CD4-positive, alpha-beta T cell treated with Interleukin-1 beta for 1 hour (primary cell): ENCODE data around the gene METTL1.
"Not testable (repeated sequence)": the region's sequence is repeated elsewhere in the genome, so short reads cannot be mapped to it uniquely, and the experiment has no call there.

ENCODE experiments used
- DNase-seq, 2 donors: peaks; one replicate each; pipeline ENCODE4 v3.0.0-alpha.2; 2020 to 2022

Gene METTL1

DNA sequence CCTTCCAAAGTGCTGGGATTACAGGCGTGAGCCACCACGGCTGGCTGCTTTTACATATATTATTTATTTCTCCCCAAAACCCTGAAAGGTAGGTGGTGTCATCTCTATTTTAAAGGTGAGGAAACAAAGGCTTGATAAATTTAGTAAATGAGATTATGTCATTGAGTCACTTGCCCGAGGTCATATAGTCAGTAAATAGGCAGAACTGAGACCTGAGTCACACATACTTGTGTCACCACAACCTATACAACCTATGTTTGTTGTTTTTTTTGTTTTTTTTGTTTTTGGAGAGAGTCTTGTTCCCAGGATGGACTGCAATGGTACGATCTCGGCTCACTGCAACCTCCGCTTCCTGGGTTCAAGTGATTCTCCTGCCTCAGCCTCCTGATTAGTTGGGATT, 23.4 kb upstream of the METTL1 start:
- DNase-seq, result no peak

DNA sequence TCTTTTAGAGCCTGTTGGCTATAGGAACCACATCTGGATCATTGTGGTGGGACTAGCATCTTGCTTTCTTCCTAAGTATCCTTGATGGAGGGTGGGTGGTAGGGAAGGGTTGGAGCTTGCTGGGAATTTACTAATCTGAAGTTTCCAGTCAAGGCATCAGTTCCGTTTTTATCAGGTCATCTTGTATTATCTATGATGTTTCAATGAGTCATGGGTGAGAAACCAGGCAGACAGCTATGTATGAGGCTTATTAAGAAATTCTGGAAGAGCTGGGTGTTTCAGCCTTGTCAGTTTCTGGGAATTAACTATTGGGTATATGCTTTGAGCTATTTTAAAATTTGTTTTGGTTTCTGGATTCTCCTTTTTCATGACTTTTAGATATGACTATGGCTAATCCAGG, 22.0 kb upstream of the METTL1 start:
- no peak for DNase-seq

DNA sequence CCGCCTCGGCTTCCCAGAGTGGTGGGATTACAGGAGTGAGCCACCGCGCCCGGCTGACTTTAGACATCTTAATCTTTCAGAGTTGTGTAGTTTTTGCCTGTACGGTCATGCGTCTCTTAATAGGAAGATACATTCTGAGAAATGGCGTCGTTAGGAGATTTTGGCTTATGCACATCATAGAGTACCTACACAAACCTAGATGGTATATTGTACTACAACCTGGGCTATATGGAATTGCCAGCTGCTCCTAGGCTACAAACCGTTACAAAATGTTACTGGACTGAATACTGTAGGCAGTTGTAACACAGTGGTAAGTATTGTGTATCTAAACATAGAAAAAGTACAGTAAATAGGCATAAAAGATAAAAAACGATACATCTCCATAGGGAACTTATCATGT, 12.0 kb upstream of the METTL1 start:
- DNase-seq, result no peak

DNA sequence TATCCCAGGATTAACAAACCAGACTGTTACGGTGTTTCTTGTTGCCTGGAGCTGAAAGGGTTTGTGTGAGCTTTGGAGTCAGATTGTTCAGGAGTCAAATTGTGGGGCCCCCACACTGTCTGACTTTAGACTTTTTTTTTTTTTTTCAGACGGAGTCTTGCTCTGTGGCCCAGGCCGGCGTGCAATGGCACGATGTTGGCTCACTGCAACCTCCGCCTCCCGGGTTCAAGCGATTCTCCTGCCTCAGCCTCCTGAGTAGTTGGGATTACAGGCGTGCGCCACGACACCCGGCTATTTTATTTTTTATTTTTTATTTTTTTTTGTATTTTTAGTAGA, 11.5 kb upstream of the METTL1 start:
- DNase-seq, result no peak

DNA sequence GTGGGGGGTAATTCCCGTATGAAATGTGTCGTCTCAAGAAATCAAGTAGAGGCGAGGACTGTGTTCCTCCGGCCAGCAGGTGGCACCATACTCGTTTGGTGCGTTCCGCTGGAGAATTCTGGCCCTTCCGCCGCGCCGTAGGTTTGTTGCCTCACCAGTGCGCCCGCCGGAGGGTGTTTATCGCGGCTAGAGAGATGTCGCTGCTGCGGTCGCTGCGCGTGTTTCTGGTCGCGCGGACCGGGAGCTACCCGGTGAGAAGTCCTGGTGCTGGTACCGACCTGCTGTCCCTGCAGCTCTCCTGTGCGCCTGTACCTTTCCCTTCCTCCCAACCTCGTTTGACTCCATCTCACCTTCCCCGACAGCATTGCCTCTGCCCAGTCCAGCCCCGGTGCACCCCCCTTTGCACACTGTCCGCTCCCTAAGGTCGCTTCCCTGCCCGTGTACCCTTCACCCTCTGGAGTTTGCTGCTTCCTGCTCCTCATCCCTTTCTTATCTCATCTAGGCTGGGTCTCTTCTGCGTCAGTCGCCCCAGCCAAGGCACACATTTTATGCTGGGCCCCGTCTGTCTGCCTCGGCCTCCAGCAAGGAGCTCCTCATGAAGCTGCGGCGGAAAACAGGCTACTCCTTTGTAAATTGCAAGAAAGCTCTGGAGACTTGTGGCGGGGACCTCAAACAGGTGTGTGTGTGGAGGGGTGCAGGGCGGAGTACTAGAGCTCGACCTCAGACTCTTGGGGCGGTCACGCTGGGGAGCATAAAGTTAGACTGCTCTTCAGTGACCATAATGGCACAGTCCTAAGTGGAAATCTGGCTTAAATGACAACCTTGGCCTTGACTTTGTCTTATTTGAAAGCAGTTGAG, 10.9 kb upstream of the METTL1 start, which contains the start of gene TSFM:
TSFM (plus strand) TSS at position 180 of the 858 bp plus-strand sequence; CDS start at position 195, 15 bp downstream.
- peak; percentile 93 to 97 for DNase-seq

DNA sequence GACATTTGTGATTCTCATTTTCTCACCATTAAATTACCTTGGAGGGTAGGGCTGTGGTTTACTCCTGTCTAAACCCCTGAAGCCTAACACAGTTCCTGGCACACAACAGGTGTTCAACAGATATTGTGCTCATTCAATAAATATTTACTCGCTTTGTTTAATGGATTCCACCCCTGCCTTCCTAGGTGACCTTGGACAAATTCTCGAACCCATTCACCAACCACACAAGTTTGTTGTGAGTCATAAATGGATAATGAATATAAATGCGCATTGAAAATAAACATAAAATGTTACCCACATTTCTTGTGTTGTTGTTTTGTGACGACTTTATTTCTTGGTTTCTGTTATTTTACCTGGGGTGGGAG, 10.3 kb upstream of the METTL1 start:
- no peak for DNase-seq

DNA sequence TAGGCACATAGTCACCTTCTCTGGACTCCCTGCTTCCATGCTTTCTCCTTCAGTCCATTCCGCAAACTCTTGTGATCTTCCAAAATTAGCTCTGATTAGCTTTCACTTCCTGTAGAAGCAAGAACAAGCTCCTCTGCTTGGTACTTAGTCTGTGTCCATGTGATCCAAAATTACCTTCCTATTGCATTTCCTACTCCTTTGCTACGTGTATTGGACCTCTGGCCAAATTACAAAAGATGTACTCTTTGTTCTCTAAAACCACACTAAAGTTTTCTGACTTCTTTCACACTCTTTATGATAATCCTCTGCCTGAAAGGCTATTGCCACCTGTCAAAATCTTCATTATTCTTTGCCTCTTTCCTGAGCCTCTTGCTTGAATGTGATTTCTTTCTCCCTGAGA, 9.9 kb upstream of the METTL1 start:
- no peak for DNase-seq

DNA sequence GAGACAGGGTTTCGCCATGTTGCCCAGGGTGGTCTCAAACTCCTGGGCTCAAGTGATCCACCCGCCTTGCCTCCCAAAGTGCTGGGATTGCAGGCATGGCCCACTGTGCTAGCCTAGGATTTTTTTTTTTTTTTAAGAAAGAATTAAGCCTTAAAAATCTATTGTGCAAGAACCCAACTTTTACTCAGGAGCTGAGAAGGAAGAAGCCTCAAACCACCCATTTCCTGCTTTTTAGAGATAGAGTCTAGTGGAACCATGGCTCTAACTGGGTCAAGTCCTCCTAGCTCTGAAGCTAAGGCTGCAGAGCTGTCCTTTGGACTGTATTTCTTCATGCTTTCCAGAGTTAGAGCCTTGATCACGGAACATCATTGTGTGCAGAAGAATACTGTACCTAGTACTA, 9.3 kb upstream of the METTL1 start:
- peak in 1 of 2 donors; percentile 24 for DNase-seq

DNA sequence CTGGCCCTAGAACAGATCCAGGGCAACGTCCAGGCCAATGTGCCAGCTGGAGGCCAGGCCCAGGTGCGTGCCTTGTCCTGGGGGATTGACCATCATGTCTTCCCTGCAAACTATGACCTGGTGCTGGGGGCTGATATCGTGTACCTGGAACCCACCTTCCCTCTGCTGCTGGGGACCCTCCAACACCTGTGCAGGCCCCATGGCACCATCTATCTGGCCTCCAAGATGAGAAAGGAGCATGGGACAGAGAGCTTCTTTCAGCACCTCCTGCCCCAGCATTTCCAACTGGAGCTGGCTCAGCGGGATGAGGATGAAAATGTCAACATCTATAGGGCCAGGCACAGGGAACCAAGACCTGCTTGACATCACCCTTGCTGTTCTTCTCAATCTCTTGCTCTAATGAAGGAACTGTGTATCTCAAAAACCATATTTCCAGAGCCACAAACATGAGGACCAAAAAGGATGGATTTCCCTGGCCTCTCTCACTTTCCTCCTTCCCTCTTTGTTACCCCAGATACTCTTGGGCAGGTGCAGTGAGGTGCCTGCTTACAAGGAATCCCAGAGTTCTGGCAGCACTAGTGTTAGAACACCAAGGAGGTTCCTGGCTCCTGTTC, 8.5 kb upstream of the METTL1 start:
- DNase-seq, result no peak

DNA sequence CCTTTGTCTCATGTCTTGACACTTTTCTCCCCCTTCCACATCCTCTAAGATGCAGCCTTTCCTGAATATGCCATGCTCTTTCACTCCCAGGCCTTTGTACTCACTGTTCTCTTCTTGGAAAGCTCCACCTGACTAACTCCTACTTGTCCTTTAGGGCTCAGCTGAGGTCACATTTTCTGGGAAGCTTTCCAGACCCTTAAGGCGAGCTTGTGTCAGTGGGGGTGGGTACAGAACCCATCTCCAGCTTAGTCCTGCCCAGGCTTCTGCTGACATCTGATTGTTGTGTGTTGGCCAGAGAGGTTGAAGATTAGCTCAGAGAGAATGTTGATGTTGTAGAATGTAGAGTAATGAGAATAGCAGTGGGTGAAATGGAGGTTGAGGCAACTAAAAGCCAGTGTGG, 7.8 kb upstream of the METTL1 start:
- no peak for DNase-seq

DNA sequence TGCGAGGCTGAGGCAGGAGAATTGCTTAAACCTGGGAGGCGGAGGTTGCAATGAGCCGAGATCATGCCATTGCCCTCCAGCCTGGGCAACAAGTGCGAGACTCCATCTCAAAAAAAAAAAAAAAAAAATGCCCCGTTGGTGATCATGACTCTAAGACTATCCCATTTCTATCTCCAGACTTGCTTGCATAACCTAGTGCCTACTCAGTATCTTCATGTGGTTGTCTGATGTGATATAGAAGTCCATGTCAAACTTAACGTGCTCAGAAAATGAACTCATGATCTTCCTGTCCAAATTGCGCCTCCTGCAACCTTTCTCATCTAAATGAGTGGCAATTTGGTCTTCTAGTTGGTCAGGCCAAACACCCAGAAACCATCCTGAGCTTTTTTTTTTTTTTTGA, 6.0 kb upstream of the METTL1 start:
- no peak for DNase-seq

DNA sequence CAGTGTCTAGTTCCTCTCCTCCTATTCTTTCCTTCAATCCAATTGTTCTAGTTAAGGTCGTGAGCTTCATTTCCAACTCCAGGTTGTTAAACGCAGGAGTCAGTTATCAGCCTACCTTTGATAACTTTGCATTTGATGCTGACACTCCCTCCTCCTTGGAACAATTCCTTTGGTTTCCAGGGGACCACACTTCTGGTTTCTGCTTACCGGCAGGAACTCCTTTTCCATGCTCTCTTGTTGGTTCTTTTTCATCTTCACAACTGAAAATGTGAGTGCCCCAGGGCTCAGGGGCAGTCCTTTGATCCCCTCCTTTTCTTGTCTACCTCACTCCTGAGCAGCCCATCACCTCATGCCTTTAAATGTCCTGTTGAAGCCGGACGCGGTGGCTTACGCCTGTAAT, 5.5 kb upstream of the METTL1 start:
- no peak for DNase-seq

DNA sequence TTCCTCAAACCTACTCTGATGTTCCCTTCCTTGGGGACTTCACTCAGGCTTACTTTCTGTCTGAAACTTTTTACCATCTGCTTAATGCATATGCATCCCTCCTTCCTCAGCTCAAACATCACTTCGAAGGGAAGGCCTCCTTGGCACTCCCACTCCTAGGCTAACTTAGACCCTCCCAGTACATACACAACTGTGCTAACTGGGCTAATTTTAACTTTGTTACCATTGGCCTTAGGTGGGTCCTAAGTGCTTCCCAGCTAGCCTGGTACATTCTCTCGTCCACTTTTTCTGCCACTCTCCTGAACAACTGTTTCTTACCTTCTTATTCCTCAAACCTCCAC, 4.3 kb upstream of the METTL1 start:
- DNase-seq, result no peak

DNA sequence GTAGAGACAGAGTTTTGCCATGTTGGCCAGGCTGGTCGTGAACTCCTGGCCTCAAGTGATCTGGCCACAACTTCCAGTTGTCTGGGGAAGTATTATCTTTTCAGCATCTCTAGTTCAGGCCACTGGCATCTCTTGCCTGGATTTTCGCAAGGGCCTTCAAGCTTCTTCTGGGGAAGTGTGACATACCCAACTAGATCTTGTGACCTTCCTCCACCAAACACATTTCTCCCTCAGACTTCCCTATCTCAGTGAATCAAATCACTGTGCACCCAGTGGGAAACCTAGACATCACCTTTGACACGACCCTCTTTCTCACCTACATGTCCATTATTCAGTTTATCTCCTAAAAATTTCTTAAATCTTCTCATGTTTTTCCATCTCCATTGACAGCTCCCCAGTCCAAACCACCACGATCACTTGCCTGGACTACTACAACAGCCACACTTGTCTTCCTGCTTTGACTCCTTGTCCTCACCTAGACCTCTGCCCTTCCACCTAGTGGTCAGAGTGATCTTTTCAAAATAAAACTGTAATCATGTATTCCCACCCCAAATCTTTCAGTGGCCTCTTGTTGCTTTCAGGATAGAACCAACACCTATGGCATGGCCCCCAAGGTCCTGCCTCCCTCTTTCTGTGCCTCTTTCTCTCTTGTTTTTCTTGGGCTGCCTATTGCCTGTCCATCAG, 3.8 kb upstream of the METTL1 start:
- peak in 1 of 2 donors; percentile 16 for DNase-seq

DNA sequence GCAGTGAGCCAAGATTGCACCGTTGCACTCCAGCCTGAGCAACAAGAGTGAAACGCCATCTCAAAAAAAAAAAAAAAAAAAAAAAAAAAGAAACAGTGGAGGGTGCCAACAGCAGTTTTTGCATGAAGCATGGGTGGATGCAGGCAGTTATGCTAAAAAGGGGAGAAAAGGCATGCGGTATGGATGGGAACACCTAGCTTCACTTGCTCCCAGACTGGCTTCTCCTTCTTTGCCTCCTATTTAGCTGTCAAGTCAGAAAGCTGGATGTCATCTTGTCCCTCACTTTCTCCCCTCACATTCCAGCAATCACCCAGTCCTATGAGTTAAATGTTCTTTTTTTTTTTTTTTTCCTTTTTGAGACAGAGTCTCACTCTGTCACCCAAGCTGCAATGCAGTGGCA, 3.1 kb upstream of the METTL1 start:
- no peak for DNase-seq

DNA sequence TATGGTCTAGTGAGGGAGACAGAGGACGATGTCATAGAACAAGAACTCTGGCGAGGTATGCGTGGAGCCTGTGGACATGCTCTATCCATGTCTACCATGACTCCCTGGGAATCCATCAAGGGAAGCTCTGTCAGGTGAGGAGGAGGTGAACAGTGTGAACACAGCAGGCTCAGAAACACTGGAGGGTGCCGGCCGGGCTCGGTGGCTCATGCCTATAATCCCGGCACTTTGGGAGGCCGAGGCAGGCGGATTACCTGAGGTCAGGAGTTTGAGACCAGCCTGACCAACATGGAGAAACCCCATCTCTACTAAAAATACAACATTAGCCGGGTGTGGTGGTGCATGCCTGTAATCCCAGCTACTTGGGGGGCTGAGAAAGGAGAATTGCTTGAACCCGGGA, 2.7 kb upstream of the METTL1 start:
- not testable (repeated sequence) for DNase-seq

DNA sequence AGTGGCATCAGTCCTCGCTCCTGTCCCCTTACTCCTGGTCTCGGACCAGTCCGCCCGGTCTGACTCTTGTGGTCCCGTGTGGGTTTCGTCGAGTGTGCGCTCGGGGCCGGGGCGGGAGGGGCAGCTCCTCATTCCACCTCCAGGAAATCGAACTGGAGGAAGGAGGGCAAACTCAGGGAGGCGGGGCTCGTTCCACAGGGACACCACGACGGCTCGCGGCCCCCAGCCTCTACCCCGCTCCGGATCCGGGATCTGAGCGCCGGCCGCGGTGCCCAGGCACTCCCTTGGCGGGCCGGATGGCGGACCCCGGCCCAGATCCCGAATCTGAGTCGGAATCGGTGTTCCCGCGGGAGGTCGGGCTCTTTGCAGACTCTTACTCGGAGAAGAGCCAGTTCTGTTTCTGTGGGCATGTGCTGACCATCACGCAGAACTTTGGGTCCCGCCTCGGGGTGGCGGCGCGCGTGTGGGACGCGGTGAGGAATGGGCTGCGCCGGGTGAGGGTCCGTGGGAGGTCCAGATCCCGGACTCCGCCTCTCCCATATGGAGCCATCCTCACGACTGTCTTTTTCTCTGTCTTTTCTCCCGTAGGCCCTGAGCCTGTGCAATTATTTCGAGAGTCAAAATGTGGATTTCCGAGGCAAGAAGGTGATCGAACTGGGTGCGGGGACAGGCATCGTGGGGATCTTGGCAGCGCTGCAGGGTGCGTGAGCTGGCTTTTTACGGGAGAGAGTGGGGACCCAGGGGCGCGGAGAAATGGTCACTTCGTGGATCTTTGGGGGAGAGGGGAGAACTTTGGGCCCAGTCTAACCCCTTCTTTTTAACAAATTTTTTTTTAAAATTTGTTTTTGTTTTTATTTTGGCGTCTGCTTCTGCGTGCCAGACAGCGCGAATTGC, 771 bp upstream of the METTL1 start, which contains the start of gene EEF1AKMT3:
EEF1AKMT3 (plus strand) TSS at position 186 of the 894 bp plus-strand sequence; CDS start at position 297, 111 bp downstream.
- DNase-seq, result no peak

DNA sequence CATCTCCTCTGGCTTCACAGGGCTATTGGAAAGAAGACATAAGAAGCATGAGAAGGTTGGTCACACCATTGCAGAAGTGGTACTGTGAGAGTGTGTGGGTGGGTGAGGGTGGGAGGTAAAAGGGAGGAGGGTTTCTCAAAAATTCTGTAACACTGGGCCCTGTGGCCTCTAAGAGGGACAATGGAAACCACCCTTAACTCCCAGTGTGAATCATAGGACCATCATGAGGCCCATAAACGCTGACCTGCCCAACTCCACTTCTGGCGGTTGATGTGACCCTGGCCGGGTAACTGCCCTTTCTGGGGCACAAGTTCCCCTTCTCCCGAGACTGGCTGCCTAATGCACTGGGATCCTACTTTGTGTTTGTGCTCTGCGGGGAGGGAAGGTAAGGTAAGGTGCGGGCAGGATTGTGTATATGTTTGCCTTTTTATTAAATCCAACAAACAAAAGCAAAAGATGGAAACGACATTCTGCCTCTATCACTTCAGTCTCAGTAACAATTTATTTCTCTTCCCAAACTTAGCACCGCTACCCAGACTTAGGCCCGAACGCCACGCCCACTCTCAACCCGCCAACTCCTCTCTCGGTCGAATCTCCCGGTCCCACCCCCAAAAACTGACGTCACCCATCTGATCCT, 551 bp downstream of the METTL1 start:
- peak; percentile 83 to 84 for DNase-seq

DNA sequence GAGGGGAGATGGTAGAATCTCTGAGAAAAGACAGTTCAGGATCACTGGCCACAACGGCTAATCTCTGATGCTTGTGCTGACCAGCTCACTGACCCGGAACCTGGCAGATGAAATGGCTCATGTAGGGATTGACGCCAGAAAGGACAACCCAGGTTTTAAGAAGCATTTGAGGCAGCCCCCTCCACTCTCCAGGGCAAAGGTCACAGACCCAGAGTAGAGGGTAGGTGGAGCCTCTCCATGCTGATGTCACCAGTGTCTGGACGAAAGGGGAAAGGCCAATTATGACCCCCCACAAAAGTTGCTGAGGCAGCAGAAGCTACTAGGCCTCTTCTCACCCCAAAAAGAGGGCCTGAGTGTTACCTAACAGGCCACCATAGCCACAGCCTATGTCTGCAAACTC, 1.2 kb downstream of the METTL1 start:
- DNase-seq, result no peak

DNA sequence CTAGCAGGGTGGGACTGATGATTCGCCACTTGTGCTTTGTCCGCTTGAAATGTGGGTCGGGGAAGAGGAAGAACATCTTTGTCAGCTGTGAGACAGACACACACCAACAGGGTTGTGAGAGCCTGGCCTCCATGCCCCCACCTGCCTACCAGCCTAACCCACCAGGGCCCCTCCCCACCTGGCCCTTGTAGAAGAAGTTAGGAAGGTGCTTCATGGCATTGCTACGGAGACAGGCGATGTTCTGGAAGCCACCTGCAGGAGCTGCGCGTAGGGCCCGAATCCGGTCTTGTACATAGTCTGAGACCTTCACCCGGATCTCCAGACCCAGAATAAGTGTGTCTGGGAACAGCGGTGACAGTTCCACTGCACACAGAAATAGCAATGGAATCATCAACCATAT, 2.3 kb downstream of the METTL1 start:
- no peak for DNase-seq

DNA sequence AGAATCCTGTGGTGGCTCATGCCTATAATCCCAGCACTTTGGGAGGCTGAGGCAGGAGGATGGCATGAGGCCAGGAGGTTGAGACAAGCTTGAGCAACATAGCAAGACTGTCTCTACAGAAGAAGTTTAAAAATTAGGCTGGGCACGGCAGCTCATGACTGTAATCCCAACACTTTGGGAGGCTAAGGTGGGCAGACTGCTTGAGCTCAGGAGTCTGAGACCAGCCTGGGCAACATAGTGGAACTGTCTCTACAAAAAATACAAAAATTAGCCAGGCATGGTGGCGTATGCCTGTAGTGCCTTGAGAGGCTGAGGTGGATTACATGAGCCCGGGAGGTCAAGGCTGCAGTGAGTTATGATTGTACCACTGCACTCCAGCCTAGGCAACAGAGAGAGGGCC, 4.0 kb downstream of the METTL1 start:
- no peak for DNase-seq

DNA sequence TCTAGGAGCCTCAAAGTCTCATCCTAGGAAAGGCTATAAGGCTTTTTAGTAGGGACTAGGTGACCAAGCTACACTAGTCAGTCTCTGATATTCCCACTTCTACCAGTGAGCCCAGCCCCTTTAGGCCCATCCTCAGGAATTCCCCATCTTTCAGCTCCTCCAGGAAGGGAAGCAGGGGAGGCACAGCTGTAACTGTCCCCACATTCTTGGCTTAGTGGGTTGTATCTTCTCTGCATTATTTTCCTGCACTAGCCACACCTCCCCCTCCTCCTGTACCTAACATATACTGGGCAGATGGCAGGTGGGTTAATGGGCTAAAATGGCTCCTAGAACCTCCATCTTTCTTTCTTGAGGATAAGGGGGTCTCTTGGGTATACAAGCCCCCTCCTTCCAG, 4.6 kb downstream of the METTL1 start:
- no peak for DNase-seq
